ENCODE measurements around the gene CCDC15. TPM values are rescaled to one million over a fixed set of nuclear protein-coding genes. Genes with fewer than 3 reads are reported as not detected.

CCDC15 gene
- total and polyA plus RNA-seq, 2 of the 13 experiments (the other 11 are each of a cell fraction or from before 2014, with no cell fraction given): 2.2 to 4.6 TPM

GRCh38 chr11:124934862-124935547 is 19.0 kb upstream of the CCDC15 start (continued):
- TF ChIP-seq BCLAF1 (IDR thresholded peaks at IDR 0.05) (no peak), ZXDC (CRISPR knock-in tag; IDR thresholded peaks at IDR 0.05) (no peak), ZNF44 (CRISPR knock-in tag; IDR thresholded peaks at IDR 0.05) (no peak), HDAC2 (CRISPR knock-in tag; IDR thresholded peaks at IDR 0.05) (0 out of 2 replicates have a peak, but pooled peaks have one; percentile 34), TOPORS (CRISPR knock-in tag; IDR thresholded peaks at IDR 0.05) (no peak), RELA (CRISPR knock-in tag; IDR thresholded peaks at IDR 0.05) (no peak), RARG (CRISPR knock-in tag; IDR thresholded peaks at IDR 0.05; ENCODE audit: low read depth) (no peak), FLYWCH1 (CRISPR knock-in tag; IDR thresholded peaks at IDR 0.05) (no peak), RFXANK (CRISPR knock-in tag; IDR thresholded peaks at IDR 0.05) (no peak), NFAT5 (CRISPR knock-in tag; IDR thresholded peaks at IDR 0.05) (no peak), ZNF18 (CRISPR knock-in tag; IDR thresholded peaks at IDR 0.05; ENCODE audit: insufficient replicate concordance) (no peak), TAF15 (IDR thresholded peaks at IDR 0.05; ENCODE audit: low read depth, low read length, poor library complexity, severe bottlenecking) (no peak), ZNF138 (CRISPR knock-in tag; IDR thresholded peaks at IDR 0.05; ENCODE audit: low read depth) (no peak), ZNF800 (CRISPR knock-in tag; IDR thresholded peaks at IDR 0.05) (no peak), IRF2 (CRISPR knock-in tag; IDR thresholded peaks at IDR 0.05) (no peak)

All from HepG2 (cell line).